DOHH2 (cell line): ENCODE results near the gene DLAT.

Source experiments
- H3F3A ChIP-seq: fragments of 200-600 bp; sonication (generic), shearing (Covaris generic); 2 replicates; pipeline ENCODE4 v1.6.0; 2016; ENCODE audit warnings: antibody characterized with exemption, mild to moderate bottlenecking; ENCODE audit not compliant: control insufficient read depth, insufficient read depth
- H3K27ac ChIP-seq: fragments of 200-600 bp; sonication (generic); 2 replicates; pipeline ENCODE4 v1.5.1; 2014; ENCODE audit warnings: low read depth, mild to moderate bottlenecking, low read length, moderate library complexity
- H3K27me3 ChIP-seq: fragments of 200-600 bp; sonication (generic); 2 replicates; pipeline ENCODE4 v1.6.1; 2014; ENCODE audit warnings: mild to moderate bottlenecking, low read length, mixed read lengths; ENCODE audit not compliant: control insufficient read depth
- H3K36me3 ChIP-seq: fragments of 200-600 bp; sonication (generic); 2 replicates; pipeline ENCODE4 v1.6.1; 2014; ENCODE audit warnings: mild to moderate bottlenecking, low read length, moderate library complexity, mixed read lengths; ENCODE audit not compliant: control insufficient read depth
- H3K4me1 ChIP-seq: fragments of 200-600 bp; sonication (generic); 2 replicates; pipeline ENCODE4 v1.6.1; 2014; ENCODE audit warnings: mild to moderate bottlenecking, low read length, mixed read lengths; ENCODE audit not compliant: control insufficient read depth
- H3K4me2 ChIP-seq: fragments of 200-600 bp; sonication (generic); 2 replicates; pipeline ENCODE4 v1.6.0; 2014; ENCODE audit warnings: mild to moderate bottlenecking, low read length, moderate library complexity
- H3K4me3 ChIP-seq: fragments of 200-600 bp; sonication (generic); 2 replicates; pipeline ENCODE4 v1.5.1; 2014; ENCODE audit warnings: mild to moderate bottlenecking, low read length, mixed read lengths
- H3K79me2 ChIP-seq: fragments of 200-600 bp; sonication (generic); 2 replicates; pipeline ENCODE4 v1.6.1; 2014; ENCODE audit warnings: mild to moderate bottlenecking, low read length, mixed read lengths; ENCODE audit not compliant: control insufficient read depth
- H3K9me2 ChIP-seq: fragments of 200-600 bp; sonication (generic); replicated peaks from 2 replicates; pipeline ENCODE4 v1.6.1; 2014; ENCODE audit warnings: mild to moderate bottlenecking, low read length, mixed read lengths; ENCODE audit not compliant: control insufficient read depth
- H3K9me3 ChIP-seq: fragments of 200-600 bp; sonication (generic); 2 replicates; pipeline ENCODE4 v1.6.1; 2014; ENCODE audit warnings: antibody characterized with exemption, low read length, mixed read lengths; ENCODE audit not compliant: control insufficient read depth, insufficient read depth
- H4K20me1 ChIP-seq: fragments of 200-600 bp; sonication (generic); 2 replicates; pipeline ENCODE4 v1.6.0; 2014; ENCODE audit warnings: low read depth, mild to moderate bottlenecking, antibody characterized with exemption, low read length, moderate library complexity; ENCODE audit not compliant: control insufficient read depth, insufficient read depth
- CTCF ChIP-seq: fragments of 200-600 bp; sonication (generic); IDR thresholded peaks from one replicate; pipeline ENCODE4 v1.5.1; 2014; ENCODE audit warnings: antibody characterized with exemption, mild to moderate bottlenecking, low read depth, low read length; ENCODE audit not compliant: poor library complexity, severe bottlenecking
- EZH2phosphoT487 ChIP-seq: fragments of 200-600 bp; sonication (generic); IDR thresholded peaks from 2 replicates; pipeline ENCODE4 v1.6.1; 2017; ENCODE audit warnings: borderline replicate concordance, mild to moderate bottlenecking, antibody characterized with exemption, low read length, moderate library complexity, mixed read lengths

Gene DLAT

GRCh38 chr11:111983187-111983986 lies 41.8 kb upstream of the DLAT start:
- Histone ChIP-seq H3K36me3 (no peaks in the 10 kb centered on the region), H3K4me3 (no peak overlapping the region), H3K27me3 (0 out of 2 replicates have a peak, but pooled peaks cover under 1% of the 10 kb centered on the region), H3K4me1 (no peaks in the 10 kb centered on the region), H3K79me2 (no peaks in the 10 kb centered on the region), H3K9me3 (no peaks in the 10 kb centered on the region), H3K27ac (no peak overlapping the region), H3F3A (no peaks in the 10 kb centered on the region), H3K4me2 (no peak overlapping the region), H4K20me1 (no peaks in the 10 kb centered on the region), H3K9me2 (no peaks in the 10 kb centered on the region)
- no peak for TF ChIP-seq EZH2phosphoT487
- TF ChIP-seq CTCF, result no peak

DNA sequence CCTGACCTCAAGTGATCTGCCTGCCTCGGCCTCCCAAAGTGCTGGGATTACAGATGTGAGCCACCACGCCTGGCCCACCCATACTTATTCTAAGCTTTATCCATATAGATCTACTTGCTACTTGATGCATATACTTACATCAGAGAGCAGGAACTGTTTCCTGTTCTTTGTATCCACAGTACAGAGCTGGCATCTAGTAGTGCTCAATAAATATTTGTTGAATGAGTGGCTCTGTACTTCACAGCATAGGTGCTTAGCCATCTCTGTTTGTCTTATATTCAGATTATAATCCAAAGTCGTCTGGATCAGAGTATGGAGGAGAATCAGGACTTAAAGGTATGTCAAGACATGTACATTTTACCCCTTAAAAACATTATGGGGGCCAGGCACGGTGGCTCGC lies 38.6 kb upstream of the DLAT start:
- Histone ChIP-seq H3K4me3 (no peak overlapping the region), H3K27me3 (no peaks in the 10 kb centered on the region), H3K4me2 (no peak overlapping the region), H3K4me1 (no peaks in the 10 kb centered on the region), H3K79me2 (no peaks in the 10 kb centered on the region), H3K9me2 (no peaks in the 10 kb centered on the region), H3K27ac (no peak overlapping the region), H3K9me3 (no peaks in the 10 kb centered on the region), H4K20me1 (no peaks in the 10 kb centered on the region), H3F3A (no peaks in the 10 kb centered on the region), H3K36me3 (no peaks in the 10 kb centered on the region)
- TF ChIP-seq CTCF (no peak), EZH2phosphoT487 (no peak)

- H3K27me3 ChIP-seq, result no peaks in the 10 kb centered on the region
- no peaks in the 10 kb centered on the region for H3K36me3 ChIP-seq
These were observed 34.8 kb upstream of the DLAT start for GRCh38 chr11:111990381-111990780.

More at GRCh38 chr11:111990381-111990780, 34.8 kb upstream of the DLAT start:
- H3K9me3 ChIP-seq, result no peaks in the 10 kb centered on the region
- H3K79me2 ChIP-seq, result no peaks in the 10 kb centered on the region
- H3K27ac ChIP-seq, result no peak overlapping the region
- H3K4me3 ChIP-seq, result no peak overlapping the region
- no peaks in the 10 kb centered on the region for H3K9me2 ChIP-seq
- H3K4me1 ChIP-seq, result no peaks in the 10 kb centered on the region
- H4K20me1 ChIP-seq, result no peaks in the 10 kb centered on the region
- TF ChIP-seq CTCF (no peak), EZH2phosphoT487 (no peak)
- H3K4me2 ChIP-seq, result no peak overlapping the region
- H3F3A ChIP-seq, result no peaks in the 10 kb centered on the region
